ENCODE data around the gene CENPU.
"Not testable (repeated sequence)": the region's sequence is repeated elsewhere in the genome, so short reads cannot be mapped to it uniquely, and the experiment has no call there.

CENPU gene

GRCh38 chr4:184733654-184734524, at the start of gene CENPU:
TSS of gene CENPU (minus strand) at chr4:184734096. CDS start at chr4:184734062, 34 bp downstream.
- peak; percentile 96 for DNase-seq

DNA sequence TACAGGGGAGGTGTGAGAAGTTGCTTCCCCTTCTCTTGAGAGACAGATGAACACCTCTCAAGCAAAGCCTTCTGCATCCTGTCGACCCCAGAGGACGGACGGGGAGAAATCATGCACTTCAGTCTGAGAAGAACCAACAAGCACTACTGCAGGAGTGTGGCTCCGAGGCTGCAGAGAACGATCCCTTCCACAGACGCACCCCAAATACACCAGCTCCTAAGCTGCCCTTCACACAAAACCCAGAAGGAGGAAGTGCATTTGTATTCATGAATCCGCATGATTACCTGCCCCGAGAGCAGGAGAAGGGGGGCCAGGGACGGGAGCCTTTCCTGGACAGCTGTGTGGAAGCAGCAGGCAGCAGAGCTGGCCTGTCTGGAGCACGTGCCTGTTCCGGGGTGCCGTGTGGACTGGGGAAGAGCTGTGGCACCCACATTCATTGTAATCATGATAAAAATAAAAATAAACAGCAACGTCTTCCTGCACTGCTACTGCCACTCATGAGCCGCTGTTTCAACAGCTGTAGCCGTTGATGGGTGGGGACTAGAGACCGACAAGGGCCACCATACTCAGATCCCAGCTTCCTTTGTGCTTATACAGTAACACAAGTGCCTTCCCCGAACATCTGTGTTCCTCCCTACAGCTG, 49.0 kb upstream of the CENPU start:
- DNase-seq: no peak

- not testable (repeated sequence) for DNase-seq
Observed at GRCh38 chr4:184779160-184779559, 45.3 kb upstream of the CENPU start.

DNA sequence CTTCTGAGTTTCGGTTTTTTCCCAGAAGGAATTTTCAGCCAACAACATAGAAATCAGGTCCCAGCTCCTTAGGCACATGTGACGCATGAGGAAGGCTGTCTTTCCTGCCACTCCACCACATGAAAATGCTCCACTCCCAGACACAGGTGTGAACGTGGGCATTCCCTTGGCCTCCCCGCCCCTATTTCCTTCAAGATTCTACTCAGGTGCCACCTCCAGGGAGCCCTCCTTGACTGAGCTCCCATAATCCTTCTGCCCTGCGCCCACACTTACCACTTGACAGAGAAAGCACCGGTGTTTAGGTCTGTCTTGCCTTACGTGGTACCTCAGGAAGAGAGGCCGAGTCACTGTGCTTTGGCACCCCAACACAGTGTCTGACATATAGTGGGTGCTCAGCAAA, 44.4 kb upstream of the CENPU start:
- no peak for DNase-seq

DNA sequence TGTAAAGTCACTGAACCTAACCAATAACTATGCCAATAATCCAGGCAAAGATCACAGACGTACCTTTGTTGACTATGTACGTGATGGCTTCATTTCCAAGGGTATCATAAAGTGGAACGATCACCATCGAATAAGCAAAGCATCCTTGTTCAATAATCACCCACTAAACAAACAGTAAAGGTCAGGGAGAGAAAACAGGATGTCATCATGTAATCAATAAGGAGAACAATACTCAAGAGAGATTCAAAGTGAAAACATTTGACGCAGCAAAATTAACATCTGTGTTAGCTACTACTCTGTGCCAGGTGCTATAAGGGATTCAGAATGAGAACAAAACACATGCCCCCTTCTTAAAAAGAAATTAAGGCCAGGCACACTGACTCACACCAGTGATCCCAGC, 42.9 kb upstream of the CENPU start:
- no peak for DNase-seq

GRCh38 chr4:184775854-184776555, 42.1 kb upstream of the CENPU start:
- DNase-seq: no peak

DNA sequence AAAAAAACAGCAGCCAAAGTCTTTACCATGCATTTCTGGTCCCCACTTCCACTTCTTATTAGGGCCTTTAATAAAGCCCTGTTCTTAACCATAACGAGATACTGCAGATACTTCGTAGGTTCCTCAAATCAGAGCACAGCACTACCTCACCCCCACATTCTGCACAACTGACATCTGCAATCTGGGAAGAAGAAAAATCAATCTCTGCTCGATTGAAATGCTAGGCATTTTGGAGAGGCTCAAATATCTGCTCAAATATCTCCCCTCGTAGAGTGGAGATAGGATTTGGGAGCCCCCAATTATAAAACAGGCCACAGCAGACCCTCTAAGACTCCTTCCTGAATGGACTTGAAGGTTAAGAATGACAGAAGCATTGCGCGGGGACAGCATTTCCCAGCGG, 40.3 kb upstream of the CENPU start:
- DNase-seq: no peak

GRCh38 chr4:184771416-184771815, 37.5 kb upstream of the CENPU start:
- DNase-seq: no peak

- DNase-seq: no peak
Observed at GRCh38 chr4:184769141-184769765, 35.4 kb upstream of the CENPU start.

DNA sequence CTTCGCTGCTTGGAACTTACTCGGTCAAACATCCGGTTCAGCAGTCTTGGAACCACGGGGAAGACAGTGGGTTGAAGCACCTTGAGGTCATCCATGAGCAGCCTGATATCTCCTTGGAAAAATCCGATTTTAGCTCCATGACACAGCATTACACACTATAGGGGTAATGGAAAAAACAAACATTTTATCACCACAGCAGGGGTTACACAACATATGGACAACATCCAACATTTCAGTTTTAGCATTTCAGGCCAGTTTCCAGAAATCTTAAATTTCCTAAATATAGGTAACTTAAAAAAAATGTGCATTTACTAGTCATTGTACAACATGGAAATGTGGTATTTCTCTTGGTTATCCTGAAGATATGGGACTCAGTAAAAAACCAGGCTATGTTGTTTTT, 34.4 kb upstream of the CENPU start:
- DNase-seq: no peak

- DNase-seq: no peak
Observed at GRCh38 chr4:184766446-184766845, 32.5 kb upstream of the CENPU start.

DNA sequence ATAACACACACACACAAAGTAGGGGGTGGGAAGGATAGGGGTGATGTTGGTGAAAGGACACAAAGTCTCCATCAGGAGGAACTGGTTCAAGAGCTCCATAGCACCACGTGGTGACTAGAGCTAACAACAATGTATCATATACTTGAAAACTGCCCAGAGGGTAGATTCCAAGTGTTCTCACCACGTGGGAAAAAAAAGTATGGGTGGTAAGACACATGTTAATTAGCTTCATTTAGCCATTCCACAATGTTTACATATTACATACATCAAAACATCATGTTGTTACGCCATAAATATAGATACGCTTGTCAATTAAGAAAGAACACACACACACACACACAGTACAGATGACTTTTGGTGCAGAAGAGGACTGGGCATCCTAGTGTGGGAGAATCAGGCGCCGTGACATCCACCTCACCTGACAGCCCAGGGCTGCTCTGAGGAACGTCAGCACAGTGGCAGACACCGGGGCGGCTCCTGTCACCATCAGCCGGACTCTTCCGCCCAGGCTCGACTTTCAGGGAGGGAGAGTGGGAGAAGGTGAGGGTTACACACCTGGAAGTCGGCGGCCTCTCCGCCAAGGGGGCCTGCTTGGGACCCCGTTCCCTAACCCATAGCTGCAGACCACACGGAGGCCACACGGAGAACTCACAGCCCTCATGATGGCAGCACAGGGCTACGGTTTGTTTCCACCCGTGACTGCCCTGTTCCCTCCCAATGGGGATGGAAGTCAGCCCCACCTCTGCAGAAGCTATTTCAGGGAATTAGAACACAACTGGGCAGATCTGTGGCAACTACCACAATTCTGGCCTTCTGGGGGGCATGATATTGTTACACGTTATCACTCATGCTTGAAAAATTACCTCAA, 31.8 kb upstream of the CENPU start:
- no peak for DNase-seq

DNA sequence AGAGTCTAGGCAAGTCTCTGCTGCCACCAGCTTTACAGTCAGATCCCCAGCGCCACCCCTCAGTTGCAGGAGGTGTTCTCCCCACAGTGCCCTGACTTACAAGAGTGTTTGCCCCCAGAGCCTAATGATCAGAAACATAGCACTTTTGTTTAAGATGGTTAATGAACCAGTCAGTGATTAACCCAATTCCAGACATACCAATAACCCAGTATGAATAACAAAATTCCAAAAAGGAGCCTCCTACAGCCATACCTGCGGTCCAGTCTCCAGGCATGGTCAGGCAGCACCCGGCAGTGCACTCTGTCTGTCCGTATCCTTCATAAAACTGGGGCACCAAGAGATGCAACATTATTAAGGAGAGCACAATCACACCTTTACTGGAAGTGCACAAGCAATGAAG, 30.7 kb upstream of the CENPU start:
- DNase-seq: no peak

DNA sequence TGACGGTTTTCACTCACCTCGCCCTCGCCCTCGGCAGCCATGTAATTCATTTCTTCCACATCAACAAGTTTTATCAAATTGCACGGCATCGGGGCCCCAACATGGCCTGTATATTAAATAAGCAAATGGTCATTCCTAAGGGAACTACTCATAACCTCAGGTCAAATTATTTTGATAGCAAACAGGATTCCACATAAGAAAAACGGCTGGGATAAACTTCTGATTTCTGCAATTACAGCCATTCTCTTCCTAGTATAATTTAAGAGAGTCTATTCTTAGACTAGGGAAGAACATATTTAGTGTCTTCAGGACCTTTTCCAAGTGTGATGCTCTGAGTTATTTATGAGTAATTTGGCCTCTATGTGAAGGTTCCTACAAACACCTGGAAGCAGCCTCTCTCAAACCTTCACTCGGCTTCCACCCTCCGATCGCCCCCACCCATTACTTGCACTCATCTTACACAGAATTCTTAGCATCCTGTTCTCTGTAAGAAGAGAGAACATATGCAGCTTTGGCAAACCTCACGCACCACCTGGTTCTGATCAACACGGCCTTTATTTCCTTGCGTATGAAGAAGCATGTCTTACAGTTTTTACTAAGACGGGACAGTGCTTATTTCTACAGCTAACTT, 29.4 kb upstream of the CENPU start:
- DNase-seq: no peak

DNA sequence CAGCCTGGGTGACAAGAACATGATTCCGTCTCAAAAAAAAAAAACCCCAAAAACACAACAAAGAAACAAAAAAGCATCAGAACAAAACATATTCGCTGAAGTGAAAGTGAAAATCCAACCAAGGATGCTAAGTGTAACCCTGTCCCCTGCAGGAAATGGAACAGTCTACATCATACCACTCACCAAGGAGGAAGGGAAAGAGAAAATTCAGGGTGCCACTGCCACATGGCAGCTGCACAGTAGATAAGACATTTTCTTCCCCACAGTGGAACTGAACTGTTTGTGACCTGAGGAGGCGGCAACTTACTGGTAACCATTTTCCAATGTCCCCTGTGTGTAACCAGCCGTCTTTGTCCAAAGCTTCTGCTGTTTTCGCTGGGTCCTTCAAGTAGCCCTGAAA, 28.2 kb upstream of the CENPU start:
- peak; percentile 31 for DNase-seq

- DNase-seq: no peak
Observed at GRCh38 chr4:184760681-184761080, 26.8 kb upstream of the CENPU start.

DNA sequence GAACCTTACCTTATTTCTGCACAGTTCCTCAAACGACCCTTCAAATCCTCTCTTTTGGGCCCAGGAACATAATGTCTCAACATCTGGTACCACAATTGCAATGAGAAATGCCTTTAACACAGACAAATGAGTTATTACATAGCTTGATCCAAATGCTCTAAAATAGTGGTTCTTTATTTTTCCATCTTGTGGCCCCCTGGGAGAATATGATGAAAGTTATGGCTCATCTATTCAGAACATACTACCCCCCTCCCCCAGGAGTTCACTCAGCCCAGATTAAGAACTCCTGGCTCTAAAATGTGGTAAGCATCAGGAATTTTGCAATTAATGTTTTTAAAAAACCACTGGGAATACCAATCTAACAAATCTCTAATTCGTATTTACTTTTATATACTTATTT, 23.9 kb upstream of the CENPU start:
- no peak for DNase-seq

GRCh38 chr4:184756399-184756798, 22.5 kb upstream of the CENPU start:
- DNase-seq: no peak

DNA sequence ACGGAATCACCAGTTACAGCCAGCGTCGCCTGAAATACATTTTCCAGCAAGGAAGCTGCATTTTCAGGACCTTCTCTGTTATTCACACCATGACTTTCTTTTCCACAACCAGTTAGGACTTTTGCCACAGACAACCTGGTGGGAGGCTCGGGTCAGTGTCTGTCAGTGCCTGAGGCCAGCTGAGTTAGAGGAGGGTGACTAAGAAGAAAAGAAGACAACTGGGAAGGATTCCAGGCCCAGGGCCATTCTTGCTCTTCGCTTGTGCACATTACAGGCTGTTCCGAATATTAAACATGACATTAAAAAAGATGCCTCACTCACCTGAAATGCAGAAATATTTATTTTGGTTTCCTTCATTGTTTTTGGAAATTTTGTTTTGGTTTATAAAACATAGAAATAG, 21.4 kb upstream of the CENPU start:
- DNase-seq: no peak

DNA sequence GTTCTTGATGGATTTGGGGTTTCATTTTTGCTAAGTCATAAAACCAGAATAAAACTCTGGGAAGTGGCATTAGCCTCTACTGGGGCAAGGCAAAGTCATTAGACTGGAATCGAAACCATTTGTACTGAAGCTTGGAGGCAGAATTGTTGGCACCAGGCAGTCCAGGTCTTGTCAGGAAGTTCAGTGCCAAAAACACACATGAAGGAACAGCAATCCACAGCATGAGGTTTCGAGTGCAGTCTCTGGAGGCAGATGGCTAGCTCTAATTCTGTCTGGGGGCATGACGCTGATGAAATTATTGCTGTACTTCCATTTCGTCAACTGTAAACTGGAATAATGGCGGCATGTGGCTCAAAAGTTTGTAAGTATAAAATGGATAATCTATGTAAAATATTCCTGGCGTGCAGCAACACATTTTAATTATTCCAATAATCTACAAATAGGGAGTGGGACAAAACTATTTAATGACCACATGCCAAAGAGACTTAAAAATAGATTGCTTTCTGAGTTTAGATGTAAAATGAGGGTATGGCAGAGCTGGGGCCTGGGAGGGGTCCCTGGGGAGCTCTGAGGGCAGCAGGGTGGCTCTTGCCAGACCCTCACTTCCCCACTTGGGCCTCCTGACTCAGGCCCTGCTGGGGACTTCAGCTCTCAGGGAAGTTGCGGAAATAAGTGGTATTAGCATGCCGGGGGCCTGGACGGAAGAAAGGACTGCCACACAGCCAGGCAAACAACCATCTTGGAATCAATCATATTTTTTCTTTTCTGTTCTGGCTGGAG, 18.8 kb upstream of the CENPU start:
- DNase-seq: no peak

DNA sequence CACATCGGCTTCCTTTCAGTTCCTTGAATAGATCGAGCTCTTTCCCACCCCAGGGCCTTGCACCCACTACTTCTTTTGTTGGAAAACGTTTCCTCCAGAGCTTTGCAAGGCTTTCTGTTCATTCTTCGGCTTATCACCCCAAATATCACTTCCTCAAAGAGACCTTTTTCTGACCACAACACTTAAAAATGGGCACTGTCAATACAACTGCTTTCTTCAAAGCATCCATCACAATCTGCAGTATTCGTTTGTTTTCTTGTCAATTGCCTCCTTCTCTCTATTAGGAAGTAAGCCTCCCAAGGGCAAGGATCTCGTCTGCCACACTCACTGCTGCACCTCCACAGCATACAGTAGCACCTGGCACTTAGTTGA, 17.7 kb upstream of the CENPU start:
- no peak for DNase-seq

All from stimulated activated CD8-positive, alpha-beta memory T cell treated with anti-CD3 and anti-CD28 coated beads, Interleukin-4, amount 100 ng/mL, for 48 hours (primary cell).